GM18507 (cell line): ENCODE measurements around the gene SYNRG.

Experiments
- DNase-seq: peaks from one replicate; pipeline ENCODE4 v3.0.0; 2011; ENCODE audit warnings: low read depth; ENCODE audit not compliant: insufficient read length; ENCODE audit errors: extremely low spot score
- FAIRE-seq: peaks from 2 replicates; lab custom pipeline; 2011; peaks lifted over from hg19 to GRCh38; lab: Jason Lieb, UNC

SYNRG gene

DNA sequence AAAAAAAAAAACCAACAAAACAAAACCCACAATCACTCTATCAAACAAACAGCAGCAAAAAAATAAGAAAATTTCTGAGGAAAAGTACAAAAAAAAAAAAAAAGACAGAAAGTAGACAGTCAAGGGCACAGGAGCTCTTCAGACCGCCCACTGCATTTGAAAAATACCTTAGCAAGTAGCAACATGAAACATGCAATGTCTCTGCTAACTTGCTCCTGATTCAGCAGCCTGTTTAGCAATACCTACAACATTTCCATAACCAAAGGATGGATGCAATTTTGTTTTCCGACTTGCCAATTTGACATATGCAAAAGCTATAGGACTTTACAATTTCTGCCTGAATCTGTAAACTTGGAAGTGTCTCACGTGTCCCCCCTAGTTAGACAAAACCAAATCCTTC is 57.4 kb downstream of the SYNRG start:
- FAIRE-seq (no peak), DNase-seq (no peak)

DNA sequence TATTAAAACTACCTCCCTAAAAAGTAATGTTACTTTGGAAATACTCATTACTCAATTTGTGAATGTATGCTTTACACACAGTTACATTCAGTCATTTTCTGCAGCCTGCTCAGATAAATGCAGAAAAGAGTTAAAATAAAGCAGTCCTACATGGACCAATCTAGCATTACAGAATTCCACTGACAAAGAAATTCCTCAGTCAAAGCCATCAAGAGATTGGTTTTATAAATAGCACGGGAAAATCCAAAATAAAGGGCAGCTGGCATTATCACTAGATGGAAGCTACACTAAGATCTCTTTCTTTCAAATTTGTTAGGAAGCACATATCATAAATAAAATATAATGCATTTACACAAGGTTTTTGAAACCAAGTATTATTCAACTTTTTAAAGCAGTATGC is 61.2 kb downstream of the SYNRG start:
- FAIRE-seq (no peak), DNase-seq (no peak)

DNA sequence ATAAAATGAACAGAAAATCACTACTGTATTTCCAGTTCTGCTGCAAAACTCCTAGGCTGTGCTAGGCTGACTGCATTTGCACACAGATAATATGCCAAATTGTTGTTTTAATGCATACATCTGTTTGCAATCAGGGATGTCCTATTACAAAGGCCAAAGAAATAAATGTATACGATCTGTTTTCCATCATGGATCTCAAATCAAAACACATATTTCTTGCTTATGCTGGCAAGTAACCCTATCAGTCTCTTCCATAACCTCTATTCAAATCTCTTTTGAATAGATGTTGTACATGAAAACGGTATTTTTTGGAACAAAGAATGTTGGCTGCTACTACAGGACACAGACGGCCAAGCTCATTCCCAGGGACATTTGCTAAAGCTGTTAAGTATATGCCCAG is 62.9 kb downstream of the SYNRG start:
- FAIRE-seq (no peak), DNase-seq (no peak)

DNA sequence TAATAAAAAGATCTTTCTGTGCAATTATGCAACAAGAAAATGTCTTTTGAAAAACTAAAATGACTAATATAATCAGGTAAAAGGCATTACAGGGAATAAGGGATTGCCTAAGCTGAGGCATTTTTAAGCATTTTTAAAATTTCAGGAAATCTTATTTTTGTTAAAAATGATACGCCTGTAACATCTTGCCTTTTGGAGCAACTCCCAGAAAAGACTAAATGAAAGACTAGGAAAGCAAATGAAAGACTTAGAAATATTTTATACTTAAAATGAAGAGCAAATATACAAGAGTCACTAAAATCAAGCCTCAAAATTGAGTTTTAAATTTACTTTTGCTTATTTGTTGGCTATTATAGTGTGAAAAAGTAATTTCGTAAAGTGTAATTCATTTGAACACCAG is 63.7 kb downstream of the SYNRG start:
- DNase-seq (no peak), FAIRE-seq (no peak)

DNA sequence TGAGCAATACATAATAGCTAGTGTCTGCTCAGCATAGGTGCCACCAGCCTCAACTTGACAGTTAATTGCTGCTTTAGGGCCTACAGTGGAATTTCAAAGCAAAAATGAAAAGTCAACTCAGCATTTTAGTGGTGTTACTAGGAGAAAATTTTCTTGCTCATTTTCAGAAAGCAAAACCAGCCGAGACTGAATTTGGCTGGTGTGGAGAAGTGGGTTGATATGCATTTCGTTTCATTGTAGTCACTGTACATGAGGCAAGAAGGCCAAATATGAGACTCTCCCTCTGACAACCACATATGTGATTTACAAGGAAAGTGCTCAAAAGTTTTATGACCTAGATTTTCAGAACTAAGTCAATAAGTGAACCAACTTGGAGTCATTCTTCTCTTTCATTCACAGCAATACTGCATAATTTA is 65.6 kb downstream of the SYNRG start:
- FAIRE-seq = no peak
- no peak for DNase-seq

DNA sequence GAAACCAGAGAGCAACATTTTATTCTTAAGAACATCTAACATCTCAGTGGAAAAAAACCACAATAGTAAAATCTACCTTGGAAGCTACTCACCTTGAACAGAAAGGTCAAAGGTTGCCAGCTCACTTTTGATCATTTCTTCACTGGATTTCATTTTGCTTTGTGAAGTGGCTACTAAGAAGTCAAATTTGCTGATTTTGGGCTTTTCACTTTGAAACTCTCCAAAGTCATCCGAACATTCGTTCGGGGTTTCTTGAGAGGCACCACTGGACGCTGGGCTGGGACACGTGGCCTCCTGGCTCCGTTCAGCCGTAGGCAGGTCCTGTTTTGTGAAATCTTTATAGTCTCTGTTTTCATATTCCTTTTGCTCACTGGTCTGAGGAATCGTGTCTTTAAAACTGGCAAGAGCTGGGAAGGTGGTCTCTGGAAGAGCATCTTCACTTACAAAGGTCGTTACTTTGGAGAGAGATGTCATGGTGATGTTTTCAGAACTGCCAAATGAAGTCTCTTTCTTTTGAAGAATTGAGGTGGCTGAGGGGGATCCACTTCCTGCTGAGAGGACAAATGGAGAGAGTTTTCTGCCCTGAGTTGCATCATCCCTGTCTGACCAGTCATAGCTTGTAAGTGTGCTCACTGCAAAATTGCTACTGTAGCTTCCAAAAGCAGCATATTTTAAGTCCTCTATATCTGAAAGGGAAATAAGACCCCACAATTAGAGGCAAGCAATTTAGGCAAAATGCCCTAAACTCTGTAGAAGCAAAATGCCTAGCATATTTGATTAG is 67.1 kb downstream of the SYNRG start:
- DNase-seq (no peak), FAIRE-seq (no peak)

DNA sequence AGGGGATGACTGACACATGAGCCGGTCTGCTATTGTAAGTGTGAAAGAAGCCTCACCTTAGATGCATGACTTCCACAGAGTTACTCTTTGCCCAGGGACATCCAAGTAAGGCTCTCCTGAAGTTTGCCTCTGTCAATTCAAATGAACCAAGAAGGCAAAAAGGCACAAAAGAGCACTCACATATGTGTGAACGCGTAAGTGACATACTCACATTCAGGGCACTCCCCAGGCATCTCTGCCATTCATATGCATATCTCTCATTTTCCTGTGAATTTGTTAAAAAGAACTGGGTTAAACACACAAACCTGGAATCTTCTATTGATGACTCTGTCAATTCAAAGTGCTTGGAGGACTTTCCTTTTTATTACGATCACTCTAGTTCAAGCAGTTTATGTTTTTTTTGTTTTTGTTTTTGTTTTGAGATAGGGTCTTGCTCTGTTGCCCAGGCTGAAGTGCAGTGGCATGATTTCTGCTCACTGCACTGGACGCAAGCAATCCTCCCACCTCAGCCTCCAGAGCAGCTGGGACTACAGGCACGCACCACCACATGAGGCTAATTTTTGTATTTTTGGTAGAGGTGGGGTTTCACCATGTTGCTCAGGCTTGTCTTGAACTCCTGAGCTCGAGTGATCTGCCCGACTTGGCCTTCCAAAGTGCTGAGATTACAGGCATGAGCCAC is 70.1 kb downstream of the SYNRG start:
- DNase-seq (no peak), FAIRE-seq (no peak)

DNA sequence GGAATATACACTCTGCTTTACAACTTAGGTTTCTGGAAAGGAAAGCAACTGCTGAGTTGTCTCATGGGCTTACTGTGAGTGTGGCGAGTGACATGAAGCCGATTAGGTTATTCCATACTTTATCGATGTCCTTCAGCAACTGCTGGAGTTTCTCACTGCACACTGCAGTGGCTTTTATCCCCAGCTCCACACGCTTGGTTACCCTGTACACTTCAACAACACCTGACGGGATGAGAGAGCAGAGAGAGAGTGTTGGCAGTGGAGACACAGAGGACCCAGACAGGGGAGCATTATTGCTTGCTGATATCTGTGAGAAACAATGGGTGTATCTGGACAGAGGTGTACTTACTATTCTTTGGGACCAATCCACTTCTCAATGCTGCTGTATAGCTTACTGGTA is 73.3 kb downstream of the SYNRG start:
- FAIRE-seq (no peak), DNase-seq (no peak)

DNA sequence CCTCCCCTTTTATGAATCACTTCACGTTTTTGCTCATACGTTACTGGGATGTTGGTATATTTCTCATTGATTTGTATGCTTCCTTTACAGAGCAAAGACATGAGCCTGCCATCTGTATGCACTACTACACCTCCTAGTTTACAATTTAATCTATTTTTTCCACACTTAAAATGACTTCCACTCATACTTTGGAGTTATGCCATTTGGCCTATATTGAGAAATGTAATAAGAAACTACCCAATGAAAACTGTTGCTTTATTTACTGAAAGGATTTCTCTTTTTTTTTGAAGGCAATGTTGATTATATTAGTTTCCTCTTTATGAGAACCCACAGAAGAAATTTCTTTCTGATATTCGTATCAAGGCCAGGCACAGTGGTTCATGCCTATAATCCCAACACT is 76.5 kb downstream of the SYNRG start:
- FAIRE-seq (no peak), DNase-seq (no peak)

DNA sequence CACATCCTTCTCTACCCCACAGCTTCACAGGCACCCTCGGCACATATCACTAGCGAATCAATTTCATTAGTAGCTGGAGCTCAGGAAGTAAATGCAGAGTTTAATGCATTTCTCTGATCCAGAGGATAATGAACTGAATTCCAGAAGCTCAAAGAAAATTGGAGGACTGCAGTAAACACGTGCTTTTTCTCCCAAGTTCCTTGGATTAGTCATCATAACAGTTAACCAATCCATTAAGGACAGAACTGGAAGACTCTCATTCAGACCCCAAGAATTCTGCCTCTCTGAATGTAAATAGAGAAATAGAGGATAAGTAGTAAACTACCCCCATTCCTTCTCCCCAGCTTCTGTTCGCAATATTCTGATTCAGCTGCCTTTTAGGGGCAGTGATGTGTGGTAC is 78.8 kb downstream of the SYNRG start:
- no peak for FAIRE-seq

DNA sequence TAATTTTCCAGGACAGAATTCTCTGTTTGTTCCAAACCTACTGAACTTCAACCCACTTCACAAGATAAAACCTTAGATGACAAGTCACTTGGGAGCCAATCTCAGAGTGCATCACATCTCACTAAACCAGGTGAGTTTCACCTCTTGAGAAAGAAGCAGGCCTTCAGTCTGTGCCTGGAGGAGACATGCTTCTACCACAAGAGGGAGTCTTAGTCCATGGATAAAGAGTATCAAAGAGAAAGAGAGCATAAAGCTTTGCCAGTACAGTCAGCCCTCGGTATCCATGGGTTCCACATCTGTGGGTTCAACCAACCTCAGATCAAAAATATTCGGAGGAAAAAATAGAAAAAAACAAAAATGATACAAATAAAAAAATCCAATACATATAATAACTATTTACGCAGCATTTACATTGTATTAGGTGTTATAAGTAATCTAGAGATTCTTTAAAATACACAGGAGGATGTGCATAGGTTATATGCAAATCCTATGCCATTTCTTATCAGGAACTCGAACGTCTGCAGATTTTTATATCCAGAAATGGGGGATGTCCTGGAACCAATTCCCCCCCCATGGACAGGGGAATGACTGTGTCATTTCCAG is 81.9 kb downstream of the SYNRG start:
- no peak for DNase-seq
- FAIRE-seq = no peak

More for the DNA sequence above, 78.8 kb downstream of the SYNRG start:
- DNase-seq = no peak

DNA sequence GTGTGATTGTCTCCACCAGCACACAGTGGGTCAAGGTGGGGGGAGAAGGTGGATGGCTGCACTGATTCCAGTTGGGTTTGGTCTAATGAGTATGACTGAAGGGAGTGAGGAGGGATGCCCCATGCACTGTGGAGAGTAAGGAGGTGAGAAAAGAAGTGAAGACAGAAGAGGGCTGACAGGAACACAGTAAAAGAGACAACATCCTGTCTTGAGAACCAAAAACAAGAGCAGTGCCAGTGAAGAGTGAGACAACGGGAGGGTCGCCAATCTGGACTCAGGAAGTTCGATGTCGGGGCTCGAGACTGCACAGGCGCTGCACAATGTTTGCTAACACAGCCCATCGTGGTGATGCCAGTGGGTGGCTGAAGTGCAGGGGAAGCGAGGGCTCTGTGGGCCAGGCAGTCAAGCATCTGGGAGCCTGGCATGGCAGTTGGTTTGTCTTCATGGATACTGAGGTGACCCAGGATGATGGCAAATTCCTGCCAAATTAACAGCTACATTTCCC is 85.5 kb downstream of the SYNRG start:
- DNase-seq = no peak
- FAIRE-seq = no peak

DNA sequence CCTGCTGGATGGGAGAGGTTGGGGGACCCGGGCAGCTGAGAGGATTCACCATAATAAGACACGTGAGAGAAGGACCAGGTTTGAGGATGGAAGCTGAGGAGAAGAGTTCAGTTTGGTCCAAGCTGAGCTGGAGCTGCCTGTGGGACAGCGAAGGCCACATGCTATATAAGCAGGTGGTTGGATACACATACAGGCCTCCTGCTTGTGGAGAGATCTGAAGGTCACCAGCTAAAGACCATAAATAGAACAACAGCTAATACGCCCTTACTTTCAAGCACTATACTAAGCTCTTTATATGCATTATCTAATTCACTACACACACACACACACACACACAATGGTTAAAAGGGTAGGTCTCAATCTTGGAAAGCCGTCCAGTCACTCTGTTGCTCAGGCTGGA is 87.4 kb downstream of the SYNRG start:
- FAIRE-seq (no peak), DNase-seq (no peak)

DNA sequence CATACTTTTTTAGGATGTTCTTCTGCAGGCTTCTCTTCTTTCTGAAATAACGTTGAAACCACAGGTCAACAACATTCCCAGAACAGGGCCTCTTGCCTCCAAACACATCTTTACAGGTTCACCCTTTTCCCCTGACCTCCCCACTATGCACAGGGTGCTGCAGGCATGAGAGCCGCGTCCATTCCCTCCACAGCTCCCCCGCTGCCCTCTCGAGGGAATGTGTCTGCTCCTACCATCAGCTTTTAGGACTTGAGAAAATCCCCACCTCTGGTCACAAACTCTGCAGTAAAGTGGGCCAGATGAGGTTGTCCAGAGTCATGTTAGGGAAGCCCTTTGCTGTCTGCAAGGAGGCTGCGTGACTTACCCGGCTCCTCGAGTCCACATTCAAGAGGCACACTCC is 89.0 kb downstream of the SYNRG start:
- DNase-seq (no peak), FAIRE-seq (no peak)

DNA sequence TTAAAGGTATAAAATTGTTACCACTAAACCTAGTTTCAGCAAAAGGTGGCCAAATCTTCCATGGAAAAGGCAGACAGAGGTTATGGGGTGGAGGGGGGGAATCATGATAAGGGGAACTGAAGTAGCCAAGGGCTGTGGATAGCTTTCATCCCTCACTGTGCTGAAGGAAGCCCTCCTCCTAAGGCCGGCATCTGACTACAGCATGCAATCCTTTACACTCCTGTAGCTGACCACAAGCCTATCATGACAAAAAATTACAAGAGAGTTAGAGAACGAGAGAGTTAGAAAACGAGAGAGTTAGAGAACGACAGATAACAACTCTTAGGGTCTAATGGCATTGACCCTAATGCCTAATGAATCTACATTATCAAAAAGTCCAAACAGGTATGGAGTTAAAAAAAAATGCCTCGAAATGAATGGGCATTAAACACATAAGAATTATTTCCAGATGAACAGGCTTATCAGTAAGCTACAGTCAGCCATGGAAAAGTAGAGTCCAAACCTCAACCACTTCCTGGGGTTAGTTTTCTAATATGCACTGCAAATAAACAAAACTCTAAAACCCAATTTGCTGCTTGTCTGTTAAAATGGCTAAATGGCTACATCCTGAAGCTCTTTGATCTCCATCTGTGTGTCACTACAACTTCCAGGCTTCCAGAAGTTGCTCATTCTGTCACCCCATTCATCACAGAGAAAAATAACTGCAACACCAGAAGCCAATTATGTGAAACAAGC is 89.8 kb downstream of the SYNRG start:
- DNase-seq (no peak), FAIRE-seq (no peak)

DNA sequence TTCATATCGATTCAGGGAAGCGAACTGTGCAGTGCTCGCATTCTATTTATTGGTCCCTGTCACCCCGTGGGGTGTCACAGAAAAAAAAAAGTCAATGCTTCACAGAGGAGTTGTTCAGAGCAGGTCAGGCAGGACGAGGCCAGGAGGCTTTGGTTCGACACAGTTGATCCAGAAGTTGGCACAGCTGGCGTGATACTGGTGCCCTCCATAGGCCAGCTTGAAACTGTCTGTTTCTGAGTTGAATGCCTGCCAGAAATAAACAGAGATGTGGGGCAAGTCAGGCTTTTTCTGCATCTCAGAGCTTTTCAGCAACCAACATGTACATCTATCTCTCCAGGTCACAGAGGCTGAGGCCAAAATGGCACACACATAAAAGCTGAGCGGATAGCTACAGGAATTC is 90.4 kb downstream of the SYNRG start:
- FAIRE-seq (no peak), DNase-seq (no peak)

DNA sequence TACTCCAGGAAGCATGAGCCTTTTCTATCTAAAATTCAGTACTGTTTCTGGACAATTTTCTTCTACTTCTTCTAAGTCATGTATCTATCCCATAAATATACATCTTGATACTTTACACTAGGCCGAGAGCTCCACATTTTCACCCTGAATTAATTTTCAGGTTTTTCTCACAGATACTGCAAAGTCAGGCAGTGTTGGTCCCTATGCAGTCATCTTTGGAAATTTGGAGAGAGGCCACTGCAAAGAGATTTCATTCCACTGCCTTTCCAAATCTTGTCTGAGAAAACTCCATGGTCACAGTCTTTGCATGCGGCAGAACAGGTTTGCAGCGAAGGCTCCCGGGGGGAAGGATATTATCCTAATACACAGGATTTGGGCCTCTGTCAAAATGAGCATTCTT is 91.3 kb downstream of the SYNRG start:
- FAIRE-seq = no peak
- DNase-seq = no peak

DNA sequence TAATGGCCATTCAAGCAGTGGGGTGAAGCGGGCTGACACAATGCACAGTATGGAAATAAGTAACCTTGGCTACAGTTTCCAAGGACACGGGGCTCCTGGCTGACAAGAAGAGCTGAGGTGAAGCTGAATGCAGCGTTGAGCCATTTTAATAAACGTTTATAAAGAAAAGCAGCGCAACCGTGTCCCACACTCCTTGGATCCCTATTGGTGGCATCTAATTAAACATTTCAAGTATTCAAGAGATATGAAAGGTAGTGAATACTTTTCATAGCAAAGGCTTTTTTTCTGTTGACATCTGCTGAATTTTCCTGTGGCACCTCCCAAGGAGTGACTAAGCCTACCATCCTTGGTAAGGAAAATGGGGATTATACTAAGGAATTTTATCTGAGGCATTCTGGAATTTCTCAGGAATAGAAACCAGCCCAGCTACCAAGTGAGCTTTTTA is 93.1 kb downstream of the SYNRG start:
- DNase-seq (no peak), FAIRE-seq (no peak)

DNA sequence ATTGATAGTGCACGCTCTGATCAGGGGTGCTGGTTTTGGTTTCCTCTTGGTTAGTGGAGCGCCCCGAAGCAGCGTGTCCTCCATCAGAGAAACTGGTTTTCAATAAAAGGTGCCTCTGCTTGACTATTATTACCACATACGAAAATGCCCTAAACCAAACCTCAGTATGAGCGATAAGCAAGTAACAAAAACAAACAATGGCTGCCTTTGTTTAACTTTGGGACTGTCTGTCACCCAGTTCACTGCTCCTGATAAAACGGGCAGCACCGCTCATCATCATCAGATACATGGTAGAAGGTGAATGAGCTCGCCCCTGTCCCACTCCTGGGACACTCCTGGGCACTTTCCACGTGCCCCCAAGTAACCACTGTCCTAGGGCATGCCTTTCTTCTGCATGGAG is 95.5 kb downstream of the SYNRG start:
- DNase-seq = no peak
- FAIRE-seq = no peak

DNA sequence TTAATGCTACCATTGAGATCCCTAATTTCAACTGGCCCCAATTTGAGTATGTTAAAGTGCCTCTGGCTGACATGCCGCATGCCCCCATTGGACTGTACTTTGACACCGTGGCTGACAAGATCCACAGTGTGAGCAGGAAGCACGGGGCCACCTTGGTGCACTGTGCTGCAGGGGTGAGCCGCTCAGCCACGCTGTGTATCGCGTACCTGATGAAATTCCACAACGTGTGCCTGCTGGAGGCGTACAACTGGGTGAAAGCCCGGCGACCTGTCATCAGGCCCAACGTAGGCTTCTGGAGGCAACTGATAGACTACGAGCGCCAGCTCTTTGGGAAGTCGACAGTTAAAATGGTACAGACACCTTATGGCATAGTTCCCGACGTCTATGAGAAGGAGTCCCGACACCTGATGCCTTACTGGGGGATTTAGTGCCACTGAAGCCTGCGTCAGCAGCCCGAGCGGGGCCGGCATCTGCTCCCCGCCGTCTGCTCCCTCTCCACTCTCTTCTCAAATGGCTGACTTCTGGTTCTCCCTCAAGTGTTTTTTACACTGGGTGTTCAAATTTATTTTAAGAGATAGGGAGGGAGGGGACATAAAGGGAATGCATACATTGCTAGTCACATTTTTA is 96.7 kb downstream of the SYNRG start:
- DNase-seq (no peak), FAIRE-seq (no peak)
